Tibial nerve (tissue), 4 donors: Measurements from ENCODE around the gene BHLHE40. TPM values are rescaled to one million over a fixed set of nuclear protein-coding genes. Genes with fewer than 3 reads are reported as not detected.
A peak's percentile ranks its signal among the peaks of the same experiment; 100 is the strongest.

Experiments used
- DNase-seq, 2 donors: peaks; one replicate each; pipeline ENCODE4 v3.0.0-alpha.2; 2019; ENCODE audit warnings: low spot score in 2 of 2
- H3K27ac ChIP-seq, 4 donors: fragments of 200-600 bp; sonication (generic) in 3 of 4; one replicate each; pipeline ENCODE4 v1.5.1; 2017 to 2019; ENCODE audit warnings: mild to moderate bottlenecking in 1 of 4
- H3K27me3 ChIP-seq, 2 donors: fragments of 200-600 bp; sonication (generic) in 1 of 2; one replicate each; pipeline versions ENCODE4 v1.5.1 to v1.6.0; 2017 to 2019
- H3K36me3 ChIP-seq, 3 donors: fragments of 200-600 bp; sonication (generic); one replicate each; pipeline ENCODE4 v1.5.1; 2018 to 2019
- H3K4me1 ChIP-seq, 4 donors: fragments of 200-600 bp; sonication (generic) in 3 of 4; one replicate each; pipeline ENCODE4 v1.5.1; 2017 to 2019
- H3K4me3 ChIP-seq, 4 donors: fragments of 200-600 bp; sonication (generic) in 3 of 4; one replicate each; pipeline ENCODE4 v1.5.1; 2017 to 2019; ENCODE audit warnings: mild to moderate bottlenecking in 1 of 4, moderate library complexity in 1 of 4
- H3K9me3 ChIP-seq, 4 donors: fragments of 200-600 bp; sonication (generic) in 3 of 4; one replicate each; pipeline ENCODE4 v1.5.1; 2017 to 2019
- CTCF ChIP-seq, 5 experiments: fragments of 200-600 bp in 3 of 5; fragments of 450-650 bp in 2 of 5; sonication (generic) in 3 of 5; IDR thresholded peaks; one replicate each; pipeline ENCODE4 v1.5.1; 2016 to 2019; ENCODE audit warnings: antibody characterized with exemption in 5 of 5, mild to moderate bottlenecking in 3 of 5, moderate library complexity in 2 of 5
- EP300 ChIP-seq, 2 donors: sonication (generic); formaldehyde crosslinking; IDR thresholded peaks; one replicate each; pipeline ENCODE4 v1.6.1; 2017; ENCODE audit warnings: antibody characterized with exemption in 2 of 2, mild to moderate bottlenecking in 1 of 2
- POLR2A ChIP-seq, 2 donors: fragments of 450-650 bp; IDR thresholded peaks; one replicate each; pipeline ENCODE4 v1.6.1; 2017; ENCODE audit warnings: antibody characterized with exemption in 2 of 2, mild to moderate bottlenecking in 2 of 2, moderate library complexity in 2 of 2
- WGBS, 2 donors: methylation state at CpG; one replicate each; pipeline ENCODE4 v1.1.5; 2018; 5-methylcytosine and 5-hydroxymethylcytosine counted together
- total RNA-seq, 4 donors: library from RNA; depleted of rRNA; stranded (reverse); fragments of >200 nt; gene quantifications; one replicate each; pipeline ENCODE4 v1.1.0, GENCODE V29; 2016

Gene BHLHE40
- total RNA-seq, 4 donors from 2014 or later: 44.1 to 61.4 (median 53.7) TPM

GRCh38 chr3:5026046-5026362 lies 46.8 kb downstream of the BHLHE40 start:
- 55% methylated on average over 4 to 5 of the region's 5 CpGs for WGBS, 2 donors
- TF ChIP-seq POLR2A (IDR thresholded peaks at IDR 0.05) (no peak), CTCF (IDR thresholded peaks at IDR 0.05) (no peak), EP300 (IDR thresholded peaks at IDR 0.05) (no peak)
- Histone ChIP-seq H3K9me3 (no peaks in the 10 kb centered on the region), H3K36me3 (no peaks in the 10 kb centered on the region), H3K27ac (peak overlapping the region in 3 of 4 donors; percentile 76 to 91 (median 87)), H3K27me3 (no peaks in the 10 kb centered on the region), H3K4me1 (peaks cover 0 to 16% (median 4%) of the 10 kb centered on the region in 4 donors), H3K4me3 (peak overlapping the region; percentile 47 to 76 (median 54))
- DNase-seq: no peak

- no peaks in the 10 kb centered on the region for H3K36me3 ChIP-seq
- no peak overlapping the region for H3K4me3 ChIP-seq
- WGBS, 2 donors: 85 to 92% methylated on average over 1 of the region's 1 CpG
- no peak for TF ChIP-seq POLR2A (IDR thresholded peaks at IDR 0.05)
- TF ChIP-seq EP300 (IDR thresholded peaks at IDR 0.05): no peak
- TF ChIP-seq CTCF (IDR thresholded peaks at IDR 0.05): no peak
- H3K9me3 ChIP-seq: no peaks in the 10 kb centered on the region
- no peaks in the 10 kb centered on the region for H3K27me3 ChIP-seq
- H3K27ac ChIP-seq: no peak overlapping the region
- DNase-seq: no peak
- peaks cover 0 to 12% (median 4%) of the 10 kb centered on the region in 4 donors for H3K4me1 ChIP-seq
These were observed 50.5 kb downstream of the BHLHE40 start for GRCh38 chr3:5029715-5030114.

GRCh38 chr3:5030152-5030551 lies 50.9 kb downstream of the BHLHE40 start:
- H3K9me3 ChIP-seq: no peaks in the 10 kb centered on the region
- peaks cover 0 to 12% (median 4%) of the 10 kb centered on the region in 4 donors for H3K4me1 ChIP-seq
- TF ChIP-seq CTCF (IDR thresholded peaks at IDR 0.05) (no peak), EP300 (IDR thresholded peaks at IDR 0.05) (no peak)
- H3K27me3 ChIP-seq: no peaks in the 10 kb centered on the region
- H3K27ac ChIP-seq: no peak overlapping the region
- no peak for DNase-seq
- WGBS, 2 donors: 95 to 97% methylated on average over 5 of the region's 5 CpGs
- no peaks in the 10 kb centered on the region for H3K36me3 ChIP-seq
- no peak overlapping the region for H3K4me3 ChIP-seq

- H3K27me3 ChIP-seq: no peaks in the 10 kb centered on the region
These were observed 53.6 kb downstream of the BHLHE40 start for GRCh38 chr3:5032844-5033243.

More at GRCh38 chr3:5032844-5033243, 53.6 kb downstream of the BHLHE40 start:
- no peak overlapping the region for H3K4me3 ChIP-seq
- no peak for DNase-seq
- H3K4me1 ChIP-seq: no peaks in the 10 kb centered on the region
- TF ChIP-seq CTCF (IDR thresholded peaks at IDR 0.05) (no peak), POLR2A (IDR thresholded peaks at IDR 0.05) (no peak), EP300 (IDR thresholded peaks at IDR 0.05) (no peak)
- no peaks in the 10 kb centered on the region for H3K36me3 ChIP-seq
- H3K27ac ChIP-seq: no peak overlapping the region
- H3K9me3 ChIP-seq: no peaks in the 10 kb centered on the region
- 89 to 90% methylated on average over 6 of the region's 6 CpGs for WGBS, 2 donors

Other genes with a start within 250 kb of the BHLHE40 start
- gene ARL8B, start 142.9 kb downstream of the BHLHE40 start, total RNA-seq: 10 to 100 TPM; 47.6 to 54.4 (median 49.4) TPM
- gene EDEM1, start 208.3 kb downstream of the BHLHE40 start, total RNA-seq: 100 to 1,000 TPM in 1 of 4 donors, 10 to 100 TPM in 3; 37.2 to 139 (median 78.1) TPM